IPS-20b (cell line): ENCODE data around the gene LMO7.

Experiments
- H3K27ac ChIP-seq: one replicate; pipeline ENCODE4 v1.5.1; 2013; ENCODE audit warnings: low read length
- H3K27me3 ChIP-seq: 2 replicates; pipeline ENCODE4 v1.6.1; 2013; ENCODE audit warnings: mild to moderate bottlenecking, low read length, inconsistent platforms; ENCODE audit not compliant: insufficient read depth
- H3K36me3 ChIP-seq: 2 replicates; pipeline ENCODE4 v1.6.1; 2013; ENCODE audit warnings: low read depth, mild to moderate bottlenecking, inconsistent platforms, low read length, moderate library complexity; ENCODE audit not compliant: insufficient read depth
- H3K4me1 ChIP-seq: 2 replicates; pipeline ENCODE4 v1.6.1; 2013; ENCODE audit warnings: mild to moderate bottlenecking, control low read depth, inconsistent platforms, low read length, moderate library complexity; ENCODE audit not compliant: insufficient read depth
- H3K4me3 ChIP-seq: 2 replicates; pipeline ENCODE4 v1.5.1; 2013; ENCODE audit warnings: mild to moderate bottlenecking, low read length, inconsistent platforms
- H3K9ac ChIP-seq: 2 replicates; pipeline ENCODE4 v1.6.1; 2013; ENCODE audit warnings: low read depth, mild to moderate bottlenecking, inconsistent platforms, low read length, moderate library complexity
- H3K9me3 ChIP-seq: 2 replicates; pipeline ENCODE4 v1.6.1; 2013; ENCODE audit warnings: mild to moderate bottlenecking, low read depth, low read length, inconsistent platforms; ENCODE audit not compliant: insufficient read depth

The LMO7 gene

GRCh38 chr13:75748874-75749273 is 112.7 kb downstream of the LMO7 start:
- Histone ChIP-seq H3K27me3 (no peaks in the 10 kb centered on the region), H3K4me3 (no peak overlapping the region), H3K27ac (no peak overlapping the region), H3K9me3 (peaks cover 9% of the 10 kb centered on the region; the same call in 1 of the 2 replicates), H3K4me1 (no peaks in the 10 kb centered on the region), H3K9ac (no peak overlapping the region), H3K36me3 (no peaks in the 10 kb centered on the region)

- Histone ChIP-seq H3K27me3 (no peaks in the 10 kb centered on the region), H3K27ac (no peak overlapping the region), H3K9ac (no peak overlapping the region), H3K4me3 (no peak overlapping the region), H3K4me1 (no peaks in the 10 kb centered on the region), H3K36me3 (no peaks in the 10 kb centered on the region), H3K9me3 (peaks cover 14% of the 10 kb centered on the region; the same call in 1 of the 2 replicates)
Observed at GRCh38 chr13:75749407-75749806, 113.3 kb downstream of the LMO7 start.

GRCh38 chr13:75751350-75751749 is 115.2 kb downstream of the LMO7 start:
- Histone ChIP-seq H3K9ac (no peak overlapping the region), H3K36me3 (no peaks in the 10 kb centered on the region), H3K4me1 (no peaks in the 10 kb centered on the region), H3K27me3 (no peaks in the 10 kb centered on the region), H3K27ac (no peak overlapping the region), H3K4me3 (no peak overlapping the region), H3K9me3 (peaks cover 14% of the 10 kb centered on the region; the same call in 1 of the 2 replicates)

- no peak overlapping the region for H3K27ac ChIP-seq
- no peaks in the 10 kb centered on the region for H3K4me1 ChIP-seq
- H3K9me3 ChIP-seq = peaks cover 14% of the 10 kb centered on the region; the same call in 1 of the 2 replicates
- H3K4me3 ChIP-seq = no peak overlapping the region
- H3K27me3 ChIP-seq = no peaks in the 10 kb centered on the region
- no peak overlapping the region for H3K9ac ChIP-seq
- H3K36me3 ChIP-seq = no peaks in the 10 kb centered on the region
Observed at GRCh38 chr13:75752826-75753225, 116.7 kb downstream of the LMO7 start.

- Histone ChIP-seq H3K4me3 (no peak overlapping the region), H3K36me3 (no peaks in the 10 kb centered on the region), H3K9me3 (peaks cover 14% of the 10 kb centered on the region; the same call in 1 of the 2 replicates), H3K27ac (no peak overlapping the region), H3K9ac (no peak overlapping the region), H3K27me3 (no peaks in the 10 kb centered on the region), H3K4me1 (no peaks in the 10 kb centered on the region)
Observed at GRCh38 chr13:75754936-75755335, 118.8 kb downstream of the LMO7 start.

GRCh38 chr13:75757336-75757735 is 121.2 kb downstream of the LMO7 start:
- Histone ChIP-seq H3K9me3 (peaks cover 14% of the 10 kb centered on the region; the same call in 1 of the 2 replicates), H3K4me1 (no peaks in the 10 kb centered on the region), H3K9ac (no peak overlapping the region), H3K27me3 (no peaks in the 10 kb centered on the region), H3K36me3 (no peaks in the 10 kb centered on the region), H3K4me3 (no peak overlapping the region), H3K27ac (no peak overlapping the region)

- Histone ChIP-seq H3K4me3 (no peak overlapping the region), H3K9ac (no peak overlapping the region), H3K27ac (no peak overlapping the region), H3K27me3 (no peaks in the 10 kb centered on the region), H3K36me3 (no peaks in the 10 kb centered on the region), H3K4me1 (no peaks in the 10 kb centered on the region), H3K9me3 (no peaks in the 10 kb centered on the region)
Observed at GRCh38 chr13:75759531-75759930, 123.4 kb downstream of the LMO7 start.

- Histone ChIP-seq H3K4me3 (no peak overlapping the region), H3K4me1 (no peaks in the 10 kb centered on the region), H3K9ac (no peak overlapping the region), H3K27me3 (no peaks in the 10 kb centered on the region), H3K9me3 (no peaks in the 10 kb centered on the region), H3K27ac (no peak overlapping the region), H3K36me3 (no peaks in the 10 kb centered on the region)
Observed at GRCh38 chr13:75760131-75761021, 124.2 kb downstream of the LMO7 start.

GRCh38 chr13:75761369-75761768 is 125.2 kb downstream of the LMO7 start:
- Histone ChIP-seq H3K4me1 (no peaks in the 10 kb centered on the region), H3K36me3 (no peaks in the 10 kb centered on the region), H3K9me3 (no peaks in the 10 kb centered on the region), H3K4me3 (no peak overlapping the region), H3K27ac (no peak overlapping the region), H3K9ac (no peak overlapping the region), H3K27me3 (no peaks in the 10 kb centered on the region)

- Histone ChIP-seq H3K36me3 (no peaks in the 10 kb centered on the region), H3K4me1 (no peaks in the 10 kb centered on the region), H3K4me3 (no peak overlapping the region), H3K27ac (no peak overlapping the region), H3K27me3 (no peaks in the 10 kb centered on the region), H3K9ac (no peak overlapping the region), H3K9me3 (no peaks in the 10 kb centered on the region)
Observed at GRCh38 chr13:75762076-75762937, 126.2 kb downstream of the LMO7 start.

GRCh38 chr13:75762955-75763354 is 126.8 kb downstream of the LMO7 start:
- H3K27ac ChIP-seq = no peak overlapping the region
- no peak overlapping the region for H3K4me3 ChIP-seq
- H3K36me3 ChIP-seq = no peaks in the 10 kb centered on the region
- no peaks in the 10 kb centered on the region for H3K27me3 ChIP-seq
- H3K4me1 ChIP-seq = no peaks in the 10 kb centered on the region
- no peaks in the 10 kb centered on the region for H3K9me3 ChIP-seq
- no peak overlapping the region for H3K9ac ChIP-seq
